Measurements from ENCODE around the gene XPR1. TPM values are rescaled to one million over a fixed set of nuclear protein-coding genes. Genes with fewer than 3 reads are reported as not detected.
"Not testable (repeated sequence)": the region's sequence is repeated elsewhere in the genome, so short reads cannot be mapped to it uniquely, and the experiment has no call there.

Gene XPR1
- total and polyA plus RNA-seq, 2 donors (not counting 1 experiment from before 2014, with no cell fraction given) = 2.8 to 22.3 TPM

- no peak overlapping the region for H3K27ac Mint-ChIP-seq
- DNase-seq (no peak), ATAC-seq (ENCODE audit: low read depth) (no peak)
- intact Hi-C loops (cut with micrococcal nuclease) = no loop called here
- TF ChIP-seq, protein P1, sequence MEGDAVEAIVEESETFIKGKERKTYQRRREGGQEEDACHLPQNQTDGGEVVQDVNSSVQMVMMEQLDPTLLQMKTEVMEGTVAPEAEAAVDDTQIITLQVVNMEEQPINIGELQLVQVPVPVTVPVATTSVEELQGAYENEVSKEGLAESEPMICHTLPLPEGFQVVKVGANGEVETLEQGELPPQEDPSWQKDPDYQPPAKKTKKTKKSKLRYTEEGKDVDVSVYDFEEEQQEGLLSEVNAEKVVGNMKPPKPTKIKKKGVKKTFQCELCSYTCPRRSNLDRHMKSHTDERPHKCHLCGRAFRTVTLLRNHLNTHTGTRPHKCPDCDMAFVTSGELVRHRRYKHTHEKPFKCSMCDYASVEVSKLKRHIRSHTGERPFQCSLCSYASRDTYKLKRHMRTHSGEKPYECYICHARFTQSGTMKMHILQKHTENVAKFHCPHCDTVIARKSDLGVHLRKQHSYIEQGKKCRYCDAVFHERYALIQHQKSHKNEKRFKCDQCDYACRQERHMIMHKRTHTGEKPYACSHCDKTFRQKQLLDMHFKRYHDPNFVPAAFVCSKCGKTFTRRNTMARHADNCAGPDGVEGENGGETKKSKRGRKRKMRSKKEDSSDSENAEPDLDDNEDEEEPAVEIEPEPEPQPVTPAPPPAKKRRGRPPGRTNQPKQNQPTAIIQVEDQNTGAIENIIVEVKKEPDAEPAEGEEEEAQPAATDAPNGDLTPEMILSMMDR (IDR thresholded peaks at IDR 0.05) = no peak
- TF ChIP-seq EZH2 (IDR thresholded peaks at IDR 0.05; ENCODE audit: borderline replicate concordance, insufficient read depth, low read depth, low read length, poor library complexity, severe bottlenecking) = no peak
- Histone ChIP-seq H3K9me3 (ENCODE audit: control extremely low read depth in 1 of 3, control insufficient read depth in 2 of 3, insufficient read depth in 1 of 3, low read length in 2 of 3) (peaks cover 0 to 19% (median 1%) of the 10 kb centered on the region in 3 donors), H3K4me3 (ENCODE audit: control extremely low read depth in 1 of 5, extremely low read depth in 1 of 5, insufficient read depth in 1 of 5, low read depth in 2 of 5, low read length in 4 of 5) (no peak overlapping the region), H3K36me3 (replicated peaks in 1 of 2; ENCODE audit: control extremely low read depth in 1 of 2, control insufficient read depth in 1 of 2, extremely low read depth in 1 of 2, insufficient read depth in 2 of 2, low read length in 1 of 2) (peaks cover 0 to 2% of the 10 kb centered on the region in 2 experiments), H3K79me2 (ENCODE audit: control insufficient read depth, insufficient read depth, low read length) (peaks cover 8% of the 10 kb centered on the region), H3K27ac (ENCODE audit: low read length in 2 of 2) (no peak overlapping the region), H3K4me1 (ENCODE audit: control insufficient read depth in 2 of 2, insufficient read depth in 2 of 2, low read length in 2 of 2) (no peaks in the 10 kb centered on the region), H4K20me1 (ENCODE audit: control insufficient read depth, insufficient read depth, low read length, poor library complexity, severe bottlenecking) (no peaks in the 10 kb centered on the region), H3K9ac (ENCODE audit: low read length) (no peak overlapping the region), H3K27me3 (replicated peaks in 1 of 4; ENCODE audit: control extremely low read depth in 1 of 4, control insufficient read depth in 3 of 4, insufficient read depth in 4 of 4, low read length in 3 of 4) (no peaks in the 10 kb centered on the region), H2AFZ (ENCODE audit: insufficient read depth, low read depth, low read length, poor library complexity, severe bottlenecking) (no peak overlapping the region), H3K4me2 (replicated peaks; ENCODE audit: low read depth, low read length, poor library complexity, severe bottlenecking) (no peak overlapping the region)
- H3K27me3 Mint-ChIP-seq = no peaks in the 10 kb centered on the region
- ChIA-PET POLR2A (no interaction called here), CTCF (no interaction called here)
- H3K4me3 Mint-ChIP-seq = no peak overlapping the region
- peaks cover 3% of the 10 kb centered on the region for H3K9me3 Mint-ChIP-seq (ENCODE audit: insufficient read depth)
- WGBS (ENCODE audit: insufficient coverage) = no CpG with 5 or more reads among the region's 1 CpG
- peaks cover 3% of the 10 kb centered on the region for H3K4me1 Mint-ChIP-seq
These were observed 90.8 kb downstream of the XPR1 start for GRCh38 chr1:180722586-180722985.

GRCh38 chr1:180724055-180724454, 92.2 kb downstream of the XPR1 start:
- Mint-ChIP-seq H3K9me3 (ENCODE audit: insufficient read depth) (peaks cover 6% of the 10 kb centered on the region), H3K4me3 (no peak overlapping the region), H3K4me1 (peaks cover 3% of the 10 kb centered on the region), H3K27ac (no peak overlapping the region), H3K27me3 (no peaks in the 10 kb centered on the region)
- H4K20me1 ChIP-seq (ENCODE audit: control insufficient read depth, insufficient read depth, low read length, poor library complexity, severe bottlenecking) = no peaks in the 10 kb centered on the region
- H3K27ac ChIP-seq (ENCODE audit: low read length in 2 of 2) = no peak overlapping the region
- intact Hi-C loops (cut with micrococcal nuclease) = no loop called here
- H3K79me2 ChIP-seq (ENCODE audit: control insufficient read depth, insufficient read depth, low read length) = peaks cover 9% of the 10 kb centered on the region
- H3K27me3 ChIP-seq (replicated peaks in 1 of 4; ENCODE audit: control extremely low read depth in 1 of 4, control insufficient read depth in 3 of 4, insufficient read depth in 4 of 4, low read length in 3 of 4) = no peaks in the 10 kb centered on the region
- H3K36me3 ChIP-seq (replicated peaks in 1 of 2; ENCODE audit: control extremely low read depth in 1 of 2, control insufficient read depth in 1 of 2, extremely low read depth in 1 of 2, insufficient read depth in 2 of 2, low read length in 1 of 2) = peaks cover 0 to 2% of the 10 kb centered on the region in 2 experiments
- ATAC-seq (ENCODE audit: low read depth) = no peak
- no peak for TF ChIP-seq EZH2 (IDR thresholded peaks at IDR 0.05; ENCODE audit: borderline replicate concordance, insufficient read depth, low read depth, low read length, poor library complexity, severe bottlenecking)
- TF ChIP-seq, protein P1 (IDR thresholded peaks at IDR 0.05) = no peak
- H3K4me1 ChIP-seq (ENCODE audit: control insufficient read depth in 2 of 2, insufficient read depth in 2 of 2, low read length in 2 of 2) = no peaks in the 10 kb centered on the region
- CTCF ChIA-PET = no interaction called here
- peaks cover 0 to 19% (median 1%) of the 10 kb centered on the region in 3 donors for H3K9me3 ChIP-seq (ENCODE audit: control extremely low read depth in 1 of 3, control insufficient read depth in 2 of 3, insufficient read depth in 1 of 3, low read length in 2 of 3)
- DNase-seq = no peak
- no peak overlapping the region for H3K4me2 ChIP-seq (replicated peaks; ENCODE audit: low read depth, low read length, poor library complexity, severe bottlenecking)
- no peak overlapping the region for H3K9ac ChIP-seq (ENCODE audit: low read length)
- no peak overlapping the region for H3K4me3 ChIP-seq (ENCODE audit: control extremely low read depth in 1 of 5, extremely low read depth in 1 of 5, insufficient read depth in 1 of 5, low read depth in 2 of 5, low read length in 4 of 5)
- POLR2A ChIA-PET = no interaction called here
- H2AFZ ChIP-seq (ENCODE audit: insufficient read depth, low read depth, low read length, poor library complexity, severe bottlenecking) = no peak overlapping the region
- no CpG with 5 or more reads among the region's 1 CpG for WGBS (ENCODE audit: insufficient coverage)

- H3K27me3 Mint-ChIP-seq; DNase-seq; H3K9ac ChIP-seq (ENCODE audit: low read length); H3K27ac ChIP-seq (ENCODE audit: low read length in 2 of 2); H3K4me2 ChIP-seq (replicated peaks; ENCODE audit: low read depth, low read length, poor library complexity, severe bottlenecking); H3K4me3 Mint-ChIP-seq; H3K4me1 ChIP-seq (ENCODE audit: control insufficient read depth in 2 of 2, insufficient read depth in 2 of 2, low read length in 2 of 2); H4K20me1 ChIP-seq (ENCODE audit: control insufficient read depth, insufficient read depth, low read length, poor library complexity, severe bottlenecking); H2AFZ ChIP-seq (ENCODE audit: insufficient read depth, low read depth, low read length, poor library complexity, severe bottlenecking); H3K4me3 ChIP-seq (ENCODE audit: control extremely low read depth in 1 of 5, extremely low read depth in 1 of 5, insufficient read depth in 1 of 5, low read depth in 2 of 5, low read length in 4 of 5); CTCF ChIA-PET; H3K79me2 ChIP-seq (ENCODE audit: control insufficient read depth, insufficient read depth, low read length); ATAC-seq (ENCODE audit: low read depth); H3K4me1 Mint-ChIP-seq; H3K27me3 ChIP-seq (replicated peaks in 1 of 4; ENCODE audit: control extremely low read depth in 1 of 4, control insufficient read depth in 3 of 4, insufficient read depth in 4 of 4, low read length in 3 of 4); H3K36me3 ChIP-seq (replicated peaks in 1 of 2; ENCODE audit: control extremely low read depth in 1 of 2, control insufficient read depth in 1 of 2, extremely low read depth in 1 of 2, insufficient read depth in 2 of 2, low read length in 1 of 2); intact Hi-C loops (cut with micrococcal nuclease); H3K27ac Mint-ChIP-seq; POLR2A ChIA-PET: not testable (repeated sequence)
- peaks cover 6 to 25% (median 13%) of the 10 kb centered on the region in 3 donors for H3K9me3 ChIP-seq (ENCODE audit: control extremely low read depth in 1 of 3, control insufficient read depth in 2 of 3, insufficient read depth in 1 of 3, low read length in 2 of 3)
- H3K9me3 Mint-ChIP-seq (ENCODE audit: insufficient read depth) = peaks cover 13% of the 10 kb centered on the region
- 98% methylated on average over 4 of the region's 6 CpGs for whole genome bisulfite sequencing (ENCODE audit: insufficient coverage)
These were observed 94.2 kb downstream of the XPR1 start for GRCh38 chr1:180726024-180726423.

Data from B cell (primary cell).